Measurements from ENCODE around the gene WDR38.

DNA sequence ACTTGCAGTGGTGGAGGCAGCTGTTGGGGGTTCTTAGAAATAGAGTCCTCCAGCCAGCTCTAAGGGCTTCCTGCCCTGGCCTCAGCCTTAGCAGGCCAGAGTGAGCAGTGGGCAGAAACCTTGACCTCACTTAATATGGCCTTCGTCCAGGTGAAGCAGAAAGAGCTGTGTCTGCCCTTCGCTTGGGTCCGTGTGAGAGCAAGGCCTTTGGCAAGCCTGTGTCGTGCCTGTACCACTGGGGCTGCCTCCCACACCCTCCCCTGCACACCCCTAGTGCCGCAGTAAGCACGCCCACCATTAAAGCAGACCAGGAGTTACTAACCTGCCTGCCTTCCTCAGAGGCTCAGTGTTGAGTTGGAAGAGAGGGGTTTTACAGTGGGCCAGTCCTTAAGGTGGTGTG is 22.2 kb downstream of the WDR38 start:
- no peak for TF ChIP-seq POLR2AphosphoS5 (IDR thresholded peaks at IDR 0.05; ENCODE audit: low read depth, low read length)
- TF ChIP-seq POLR2A (IDR thresholded peaks at IDR 0.05; ENCODE audit: low read depth, low read length): no peak

All from GM12891 (cell line).